Measurements from ENCODE around the gene FIBP. TPM values are rescaled to one million over a fixed set of nuclear protein-coding genes. Genes with fewer than 3 reads are reported as not detected.

FIBP gene
- total and polyA plus RNA-seq, 2 experiments from 2014 or later = 140 to 199 TPM

- no peaks in the 10 kb centered on the region for H3K9me3 ChIP-seq (ENCODE audit: low read depth)
- no peak overlapping the region for H3K4me3 ChIP-seq
- no peak overlapping the region for H3K27ac ChIP-seq
- peaks cover 19% of the 10 kb centered on the region for H3K36me3 ChIP-seq
- TF ChIP-seq CTCF (IDR thresholded peaks at IDR 0.05; ENCODE audit: low read depth, low read length) = no peak
- H3K4me1 ChIP-seq (ENCODE audit: low read depth) = no peaks in the 10 kb centered on the region
- DNase-seq (ENCODE audit: low read depth in 1 of 2, low spot score in 1 of 2) = no peak
- no peaks in the 10 kb centered on the region for H3K27me3 ChIP-seq
These were observed 5.9 kb downstream of the FIBP start for GRCh38 chr11:65882120-65883057.

- H3K36me3 ChIP-seq = peaks cover 19% of the 10 kb centered on the region
- H3K9me3 ChIP-seq (ENCODE audit: low read depth) = no peaks in the 10 kb centered on the region
- no peak overlapping the region for H3K4me3 ChIP-seq
- no peak for TF ChIP-seq CTCF (IDR thresholded peaks at IDR 0.05; ENCODE audit: low read depth, low read length)
- H3K27me3 ChIP-seq = no peaks in the 10 kb centered on the region
- no peaks in the 10 kb centered on the region for H3K4me1 ChIP-seq (ENCODE audit: low read depth)
- peak overlapping the region; percentile 1 for H3K27ac ChIP-seq
- no peak for DNase-seq (ENCODE audit: low read depth in 1 of 2, low spot score in 1 of 2)
These were observed 7.3 kb downstream of the FIBP start for GRCh38 chr11:65880844-65881421.

- H3K27ac ChIP-seq = no peak overlapping the region
- no peaks in the 10 kb centered on the region for H3K27me3 ChIP-seq
- H3K4me3 ChIP-seq = no peak overlapping the region
- H3K4me1 ChIP-seq (ENCODE audit: low read depth) = no peaks in the 10 kb centered on the region
- H3K9me3 ChIP-seq (ENCODE audit: low read depth) = no peaks in the 10 kb centered on the region
- H3K36me3 ChIP-seq = peaks cover 19% of the 10 kb centered on the region
- TF ChIP-seq CTCF (IDR thresholded peaks at IDR 0.05; ENCODE audit: low read depth, low read length) = no peak
- DNase-seq (ENCODE audit: low read depth in 1 of 2, low spot score in 1 of 2) = no peak
These were observed 8.2 kb downstream of the FIBP start for GRCh38 chr11:65880027-65880426.

- peaks cover 19% of the 10 kb centered on the region for H3K36me3 ChIP-seq
These were observed 8.7 kb downstream of the FIBP start, which contains the start of gene CTSW for GRCh38 chr11:65879617-65880016. Gene CTSW, plus strand, starts transcription at chr11:65879837. Its CDS starts 18 bp downstream, at chr11:65879855.

More at GRCh38 chr11:65879617-65880016, 8.7 kb downstream of the FIBP start, which contains the start of gene CTSW:
- no peak for DNase-seq (ENCODE audit: low read depth in 1 of 2, low spot score in 1 of 2)
- no peaks in the 10 kb centered on the region for H3K4me1 ChIP-seq (ENCODE audit: low read depth)
- H3K27me3 ChIP-seq = no peaks in the 10 kb centered on the region
- no peak for TF ChIP-seq CTCF (IDR thresholded peaks at IDR 0.05; ENCODE audit: low read depth, low read length)
- H3K27ac ChIP-seq = peak within 1 kb of the TSS; percentile 1
- no peak within 1 kb of the TSS for H3K4me3 ChIP-seq
- no peaks in the 10 kb centered on the region for H3K9me3 ChIP-seq (ENCODE audit: low read depth)

Measured in cardiac muscle cell (in vitro differentiated cells and primary cell).